ENCODE data around the gene MAML3.
A peak's percentile ranks its signal among the peaks of the same experiment; 100 is the strongest.

MAML3 gene

DNA sequence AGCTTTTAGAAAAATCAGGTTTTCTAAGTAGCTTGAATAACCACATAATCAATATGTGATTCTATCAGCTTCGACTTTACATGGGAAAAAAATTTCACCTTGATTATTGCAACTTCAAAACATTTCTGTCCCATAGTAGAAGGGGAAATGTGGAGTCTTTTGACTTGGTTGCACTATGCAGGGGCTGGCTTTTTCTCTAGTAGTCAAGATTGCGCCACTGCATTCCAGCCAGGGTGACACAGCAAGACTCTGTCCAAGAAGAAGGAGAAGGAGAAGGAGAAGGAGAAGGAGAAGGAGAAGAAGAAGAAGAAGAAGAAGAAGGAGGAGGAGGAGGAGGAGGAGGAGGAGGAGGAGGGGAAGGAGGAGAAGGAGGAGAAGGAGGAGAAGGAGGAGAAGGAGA lies 84.9 kb downstream of the MAML3 start:
- TF ChIP-seq, protein P1, sequence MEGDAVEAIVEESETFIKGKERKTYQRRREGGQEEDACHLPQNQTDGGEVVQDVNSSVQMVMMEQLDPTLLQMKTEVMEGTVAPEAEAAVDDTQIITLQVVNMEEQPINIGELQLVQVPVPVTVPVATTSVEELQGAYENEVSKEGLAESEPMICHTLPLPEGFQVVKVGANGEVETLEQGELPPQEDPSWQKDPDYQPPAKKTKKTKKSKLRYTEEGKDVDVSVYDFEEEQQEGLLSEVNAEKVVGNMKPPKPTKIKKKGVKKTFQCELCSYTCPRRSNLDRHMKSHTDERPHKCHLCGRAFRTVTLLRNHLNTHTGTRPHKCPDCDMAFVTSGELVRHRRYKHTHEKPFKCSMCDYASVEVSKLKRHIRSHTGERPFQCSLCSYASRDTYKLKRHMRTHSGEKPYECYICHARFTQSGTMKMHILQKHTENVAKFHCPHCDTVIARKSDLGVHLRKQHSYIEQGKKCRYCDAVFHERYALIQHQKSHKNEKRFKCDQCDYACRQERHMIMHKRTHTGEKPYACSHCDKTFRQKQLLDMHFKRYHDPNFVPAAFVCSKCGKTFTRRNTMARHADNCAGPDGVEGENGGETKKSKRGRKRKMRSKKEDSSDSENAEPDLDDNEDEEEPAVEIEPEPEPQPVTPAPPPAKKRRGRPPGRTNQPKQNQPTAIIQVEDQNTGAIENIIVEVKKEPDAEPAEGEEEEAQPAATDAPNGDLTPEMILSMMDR (IDR thresholded peaks at IDR 0.05; ENCODE audit: low read depth, low read length), result no peak
- peak; percentile 69 to 78 for DNase-seq (ENCODE audit: low read depth in 2 of 2)
- no peak overlapping the region for H3K4me3 ChIP-seq (replicated peaks in 1 of 2; ENCODE audit: low read depth in 2 of 2, low read length in 2 of 2)

DNA sequence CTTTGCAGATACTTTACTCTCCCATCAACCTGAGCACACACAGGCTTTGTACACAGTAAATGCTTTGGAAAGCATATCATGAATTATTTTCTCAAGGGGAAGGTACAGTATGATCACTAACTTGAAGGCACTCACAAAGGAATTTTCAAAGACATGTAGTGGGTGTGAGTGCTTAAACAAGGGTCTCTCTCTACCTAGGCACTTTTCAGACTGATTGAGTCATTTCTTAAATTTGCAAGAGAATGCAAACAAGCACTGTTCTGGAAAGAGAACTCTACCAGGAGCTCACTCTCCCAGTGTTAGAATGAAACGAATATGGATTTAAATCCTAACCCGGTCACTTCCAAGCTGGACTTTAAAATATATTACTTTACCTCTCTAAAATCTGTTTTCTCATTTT lies 85.7 kb downstream of the MAML3 start:
- TF ChIP-seq, protein P1 (IDR thresholded peaks at IDR 0.05; ENCODE audit: low read depth, low read length), result no peak
- H3K4me3 ChIP-seq (replicated peaks in 1 of 2; ENCODE audit: low read depth in 2 of 2, low read length in 2 of 2), result no peak overlapping the region
- no peak for DNase-seq (ENCODE audit: low read depth in 2 of 2)

DNA sequence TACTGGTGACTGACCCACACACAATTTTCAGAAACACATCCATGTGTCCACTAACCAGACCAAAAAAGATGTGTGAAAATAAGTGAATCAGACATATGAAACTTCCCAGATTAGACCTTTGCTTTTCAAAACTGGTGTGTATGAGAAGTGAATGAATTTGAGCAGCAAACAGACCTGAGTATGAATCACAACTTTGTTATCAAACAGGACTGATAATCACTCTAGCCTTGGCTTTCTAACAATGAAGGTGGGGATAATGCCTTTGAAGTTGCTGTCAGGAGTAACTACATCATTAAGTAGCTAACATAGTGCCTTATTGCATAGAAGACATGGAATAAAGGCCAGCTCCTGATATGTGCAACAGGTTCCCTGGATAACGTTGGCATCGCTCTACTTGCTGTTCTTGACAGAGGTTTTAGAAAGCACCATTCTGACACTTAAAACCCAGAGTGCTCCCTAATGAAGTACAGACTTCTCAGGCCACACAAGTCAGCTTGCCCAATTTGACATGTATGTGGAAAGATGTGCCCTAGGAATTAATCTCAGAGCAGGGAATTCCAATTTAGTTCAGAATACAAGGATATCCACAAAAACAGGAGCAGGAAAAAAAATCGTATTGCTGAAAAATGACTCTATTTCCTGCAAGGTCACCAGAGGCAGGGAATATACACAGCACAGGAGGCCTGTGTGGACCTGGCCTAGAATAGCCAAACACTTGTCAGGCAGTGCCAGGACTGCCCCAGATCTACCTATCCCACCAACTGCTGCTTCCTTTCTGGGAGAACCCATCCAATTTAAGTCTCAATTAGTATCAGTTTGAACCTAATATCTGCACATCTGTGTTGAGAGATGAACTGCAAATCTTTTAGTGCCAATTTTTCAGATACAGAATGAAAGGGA lies 87.7 kb downstream of the MAML3 start:
- H3K4me3 ChIP-seq (replicated peaks in 1 of 2; ENCODE audit: low read depth in 2 of 2, low read length in 2 of 2), result no peak overlapping the region
- DNase-seq (ENCODE audit: low read depth in 2 of 2), result no peak
- TF ChIP-seq, protein P1 (IDR thresholded peaks at IDR 0.05; ENCODE audit: low read depth, low read length), result no peak

DNA sequence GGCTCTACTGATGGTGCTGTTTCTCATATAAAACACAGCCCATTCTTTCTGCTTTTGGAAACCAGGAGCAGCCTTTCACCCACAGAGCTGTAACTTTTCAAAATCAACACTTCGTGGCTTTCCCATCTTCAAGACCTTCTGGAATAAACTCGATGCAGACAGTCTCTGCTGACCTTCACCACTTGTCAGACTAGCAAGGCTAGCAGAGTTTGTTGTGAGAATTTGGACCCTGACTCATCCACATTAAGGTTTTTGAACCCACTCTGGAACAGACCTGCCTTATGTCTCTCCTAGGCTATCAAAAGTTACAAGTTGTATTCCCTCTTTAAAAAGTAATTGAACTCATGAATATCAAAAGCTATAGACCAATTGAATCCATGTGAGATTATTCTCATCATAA lies 88.6 kb downstream of the MAML3 start:
- TF ChIP-seq, protein P1 (IDR thresholded peaks at IDR 0.05; ENCODE audit: low read depth, low read length), result no peak
- no peak for DNase-seq (ENCODE audit: low read depth in 2 of 2)
- no peak overlapping the region for H3K4me3 ChIP-seq (replicated peaks in 1 of 2; ENCODE audit: low read depth in 2 of 2, low read length in 2 of 2)

DNA sequence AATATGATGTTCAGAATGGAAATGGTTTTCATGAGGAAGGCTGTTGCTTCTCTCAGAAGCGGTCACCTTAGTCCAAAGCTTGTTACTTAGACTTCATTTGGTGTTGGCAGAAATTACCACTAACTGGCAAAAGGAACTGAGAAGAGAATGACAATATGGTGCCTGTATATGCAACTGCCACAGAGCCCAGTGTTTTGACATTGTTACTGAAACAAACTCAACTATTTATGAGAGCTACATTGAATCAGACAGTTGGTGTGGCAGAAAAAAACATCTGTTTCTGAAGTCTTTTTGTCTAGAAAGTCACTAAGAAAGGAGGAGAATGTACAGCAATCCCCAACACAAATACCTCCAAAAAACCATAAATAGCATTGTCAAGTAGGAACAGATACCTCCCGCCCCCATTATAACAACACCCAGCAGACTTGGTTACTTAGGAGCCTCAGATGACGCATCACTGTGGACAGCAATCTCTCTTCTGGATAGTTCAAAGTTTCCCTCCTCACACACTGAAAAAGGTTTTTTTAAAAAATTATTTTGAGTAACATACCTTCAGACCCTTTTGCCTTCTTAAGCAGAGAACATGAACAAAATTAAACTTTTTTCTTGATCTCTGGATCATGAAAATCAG lies 92.2 kb downstream of the MAML3 start:
- DNase-seq (ENCODE audit: low read depth in 2 of 2), result no peak
- no peak overlapping the region for H3K4me3 ChIP-seq (replicated peaks in 1 of 2; ENCODE audit: low read depth in 2 of 2, low read length in 2 of 2)
- TF ChIP-seq, protein P1 (IDR thresholded peaks at IDR 0.05; ENCODE audit: low read depth, low read length), result no peak

DNA sequence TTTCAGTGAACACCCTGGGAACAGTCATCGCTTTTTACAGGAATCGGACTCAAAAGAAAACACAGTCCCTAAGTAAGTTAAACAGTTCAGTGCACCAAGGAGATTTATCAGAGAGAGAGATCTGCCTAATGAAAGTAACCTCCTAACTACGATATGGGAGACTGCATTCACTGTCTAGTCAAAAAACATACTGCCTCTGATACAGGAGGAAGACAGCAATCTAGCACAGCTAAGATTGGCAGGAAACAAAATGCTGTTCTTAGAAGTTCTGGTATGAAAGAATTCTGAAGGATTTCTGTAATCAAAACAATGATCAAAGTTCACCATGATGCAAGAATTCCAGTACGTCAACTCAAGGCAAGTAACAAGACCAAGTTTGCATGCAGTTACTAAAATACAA lies 92.8 kb downstream of the MAML3 start:
- peak; percentile 36 to 59 for DNase-seq (ENCODE audit: low read depth in 2 of 2)
- no peak overlapping the region for H3K4me3 ChIP-seq (replicated peaks in 1 of 2; ENCODE audit: low read depth in 2 of 2, low read length in 2 of 2)
- TF ChIP-seq, protein P1 (IDR thresholded peaks at IDR 0.05; ENCODE audit: low read depth, low read length), result no peak
